Lower leg skin (tissue), 3 donors: ENCODE data around the gene SKI.

Experiments
- POLR2A ChIP-seq, 2 donors: fragments of 450-650 bp; IDR thresholded peaks; one replicate each; pipeline ENCODE4 v1.6.1; 2016 to 2017; ENCODE audit warnings: antibody characterized with exemption in 2 of 2, mild to moderate bottlenecking in 1 of 2, moderate library complexity in 1 of 2
- TF ChIP-seq, protein P1 (sequence below), 3 donors: fragments of 450-650 bp; IDR thresholded peaks; one replicate each; pipeline ENCODE4 v1.5.1; 2016; ENCODE audit warnings: antibody characterized with exemption in 3 of 3, mild to moderate bottlenecking in 3 of 3, moderate library complexity in 2 of 3

DNA sequence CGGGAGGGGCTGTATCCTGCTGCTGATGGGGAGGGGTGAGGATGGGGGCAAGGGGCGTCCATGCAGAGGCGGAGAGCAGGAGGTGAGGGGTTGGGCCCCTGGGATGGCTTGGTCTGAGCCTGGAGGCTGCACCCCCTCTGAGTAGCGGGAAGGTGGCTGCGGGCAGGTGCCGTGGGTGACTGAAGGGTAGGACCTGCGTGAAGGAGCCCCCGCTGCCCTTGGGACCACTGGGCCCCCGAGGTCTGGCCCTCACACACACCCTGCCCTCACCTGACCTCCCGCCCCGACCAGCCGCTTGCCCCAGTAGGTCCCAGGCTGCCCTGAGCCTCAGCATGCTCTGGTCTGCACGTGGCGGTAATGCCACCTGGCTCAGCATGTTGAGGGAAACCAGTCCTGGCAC, 12.8 kb upstream of the SKI start:
- TF ChIP-seq, protein P1, sequence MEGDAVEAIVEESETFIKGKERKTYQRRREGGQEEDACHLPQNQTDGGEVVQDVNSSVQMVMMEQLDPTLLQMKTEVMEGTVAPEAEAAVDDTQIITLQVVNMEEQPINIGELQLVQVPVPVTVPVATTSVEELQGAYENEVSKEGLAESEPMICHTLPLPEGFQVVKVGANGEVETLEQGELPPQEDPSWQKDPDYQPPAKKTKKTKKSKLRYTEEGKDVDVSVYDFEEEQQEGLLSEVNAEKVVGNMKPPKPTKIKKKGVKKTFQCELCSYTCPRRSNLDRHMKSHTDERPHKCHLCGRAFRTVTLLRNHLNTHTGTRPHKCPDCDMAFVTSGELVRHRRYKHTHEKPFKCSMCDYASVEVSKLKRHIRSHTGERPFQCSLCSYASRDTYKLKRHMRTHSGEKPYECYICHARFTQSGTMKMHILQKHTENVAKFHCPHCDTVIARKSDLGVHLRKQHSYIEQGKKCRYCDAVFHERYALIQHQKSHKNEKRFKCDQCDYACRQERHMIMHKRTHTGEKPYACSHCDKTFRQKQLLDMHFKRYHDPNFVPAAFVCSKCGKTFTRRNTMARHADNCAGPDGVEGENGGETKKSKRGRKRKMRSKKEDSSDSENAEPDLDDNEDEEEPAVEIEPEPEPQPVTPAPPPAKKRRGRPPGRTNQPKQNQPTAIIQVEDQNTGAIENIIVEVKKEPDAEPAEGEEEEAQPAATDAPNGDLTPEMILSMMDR (IDR thresholded peaks at IDR 0.05) = no peak
- TF ChIP-seq POLR2A (IDR thresholded peaks at IDR 0.05) = no peak
